Activated T-cell treated with anti-CD3 and anti-CD28 coated beads for 48 hours (primary cell): ENCODE measurements around the gene RIMS3.

ENCODE experiments used
- DNase-seq: peaks from one replicate; pipeline ENCODE4 v3.0.0-alpha.2; 2020; ENCODE audit warnings: low read depth

Gene RIMS3

DNA sequence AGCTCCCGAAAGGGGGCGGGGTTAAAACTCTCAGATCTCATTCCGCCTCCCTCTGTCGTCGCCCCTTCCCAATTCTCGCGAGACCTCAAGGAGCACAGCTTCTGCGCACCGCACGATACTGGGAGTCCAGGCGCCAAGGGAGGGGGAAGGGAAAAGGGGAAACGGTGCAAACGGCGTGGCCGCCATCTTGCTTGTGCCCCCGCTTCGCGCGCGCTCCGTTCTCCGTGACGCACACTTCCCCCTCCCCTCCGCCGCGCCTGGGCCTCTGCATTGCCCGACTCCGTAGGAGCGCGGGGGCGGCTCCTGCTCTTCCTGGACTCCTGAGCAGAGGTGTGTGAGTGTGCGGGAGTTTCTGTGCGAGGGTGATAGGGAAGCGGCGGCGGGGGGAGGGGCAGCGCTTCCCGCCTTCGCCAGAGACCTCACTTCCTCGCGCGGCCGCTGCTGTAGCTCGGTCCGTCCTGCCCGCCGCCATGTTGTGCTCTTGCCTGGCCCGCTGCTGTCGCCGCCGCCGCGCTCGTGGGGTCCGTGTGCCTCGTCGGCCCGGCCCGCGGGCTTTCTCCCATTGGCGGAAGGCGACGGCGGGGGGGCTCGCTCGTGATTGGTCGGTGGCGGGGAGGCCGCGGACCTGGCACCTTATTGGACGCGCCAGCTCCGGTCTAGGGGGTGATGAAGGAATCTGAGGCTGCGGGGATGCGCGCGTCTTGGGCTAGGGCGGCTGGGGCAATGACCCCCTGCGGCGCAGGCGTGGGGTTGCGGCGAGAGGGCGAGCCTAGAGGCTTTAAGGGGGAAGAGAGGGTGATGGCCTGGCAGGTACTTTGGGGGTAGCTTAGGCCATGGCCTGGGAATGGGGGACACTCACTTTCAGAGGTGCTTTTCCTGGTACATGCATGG lies 26.3 kb upstream of the RIMS3 start, which contains the start of gene NFYC:
NFYC (plus strand) TSS at position 167 of the 891 bp plus-strand sequence. CDS start 47,140 bp downstream, outside the sequence.
- DNase-seq: peak; percentile 92

DNA sequence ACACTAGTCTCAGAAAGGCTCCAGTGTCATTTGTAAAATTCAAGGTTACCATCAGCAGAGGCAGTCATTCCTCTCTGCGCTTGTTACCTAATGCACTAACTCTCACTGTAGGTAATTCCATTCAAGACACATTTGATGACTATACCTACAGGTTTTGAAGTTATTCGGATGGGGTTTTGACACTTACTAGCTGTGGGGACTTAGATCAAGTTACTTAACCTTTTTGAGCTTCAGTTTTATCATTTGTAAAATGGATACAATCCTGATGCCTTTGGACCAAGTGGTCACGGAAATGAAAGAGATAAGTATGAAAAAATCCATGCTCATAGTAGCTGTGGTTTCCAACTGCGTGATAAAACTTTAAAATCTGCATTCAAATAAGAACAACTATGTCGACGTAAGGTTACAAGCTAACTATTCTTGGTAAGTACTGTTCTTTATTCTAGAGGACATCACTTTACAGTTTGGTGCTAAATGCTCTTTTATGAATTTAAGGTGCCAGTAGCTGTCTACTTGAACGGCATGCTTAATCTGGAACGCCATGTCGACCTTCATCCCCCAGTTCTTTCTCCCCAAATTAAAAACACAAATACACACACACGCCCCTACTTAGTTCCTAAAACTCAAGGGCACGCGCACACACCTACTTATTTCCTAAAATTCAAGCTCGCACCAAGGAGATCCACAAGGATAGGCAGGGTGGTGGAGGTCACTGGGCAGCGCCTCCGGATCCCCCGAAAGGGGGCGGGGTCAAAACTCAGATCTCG lies 25.5 kb upstream of the RIMS3 start:
- no peak for DNase-seq

DNA sequence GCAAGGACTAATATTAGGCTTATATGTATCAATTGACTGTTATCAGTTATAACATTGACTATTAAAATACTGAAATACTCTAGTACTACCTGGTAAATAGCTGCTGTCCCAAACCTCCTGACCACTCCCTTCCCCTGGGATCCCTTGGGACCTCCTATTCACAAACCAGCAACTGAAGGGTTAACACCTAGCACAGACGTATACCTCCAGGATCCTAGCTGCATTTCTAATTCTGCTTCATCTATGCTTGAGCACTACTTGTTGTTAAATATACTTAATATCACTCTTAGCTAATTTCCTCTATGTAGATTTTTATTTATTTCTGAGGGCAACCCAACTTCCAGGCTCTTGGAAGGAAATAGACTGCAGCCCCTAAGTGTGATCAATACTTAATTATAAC lies 24.3 kb upstream of the RIMS3 start:
- DNase-seq: no peak

DNA sequence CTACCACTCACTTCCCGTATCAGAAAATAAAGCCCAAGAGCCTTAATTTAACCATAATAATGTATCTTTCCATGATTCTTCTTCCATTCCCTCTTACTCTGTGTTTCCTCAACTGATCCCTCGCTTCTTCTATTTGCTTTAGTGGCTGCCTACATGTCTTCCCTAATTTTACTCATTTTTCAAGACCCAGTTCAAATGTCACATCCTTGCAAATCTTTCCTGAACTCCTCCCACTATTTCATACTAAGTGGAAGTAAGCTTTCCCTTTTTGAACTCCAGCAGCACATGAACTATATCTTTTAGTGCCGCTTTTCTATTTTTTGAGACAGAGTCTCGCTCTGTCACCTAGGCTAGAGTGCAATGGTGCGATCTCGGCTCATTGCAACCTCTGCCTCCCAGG lies 22.2 kb upstream of the RIMS3 start:
- DNase-seq: no peak

DNA sequence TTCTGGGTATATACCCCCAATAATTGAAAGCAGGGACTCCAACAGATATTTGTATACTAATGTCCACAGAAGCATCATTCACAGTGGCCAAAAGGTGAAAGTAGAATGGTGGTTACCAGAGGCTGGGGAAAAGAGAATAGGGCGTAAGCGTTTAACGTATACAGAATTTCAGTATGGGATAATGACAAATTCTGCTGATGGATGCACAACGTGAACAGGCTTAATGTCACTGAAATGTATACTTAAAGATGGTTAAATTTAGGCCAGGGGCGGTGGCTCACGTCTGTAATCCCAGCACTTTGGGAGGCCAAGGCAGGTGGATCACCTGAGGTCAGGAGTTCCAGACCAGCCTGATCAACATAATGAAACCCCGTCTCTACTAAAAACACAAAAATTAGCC lies 21.6 kb upstream of the RIMS3 start:
- no peak for DNase-seq

DNA sequence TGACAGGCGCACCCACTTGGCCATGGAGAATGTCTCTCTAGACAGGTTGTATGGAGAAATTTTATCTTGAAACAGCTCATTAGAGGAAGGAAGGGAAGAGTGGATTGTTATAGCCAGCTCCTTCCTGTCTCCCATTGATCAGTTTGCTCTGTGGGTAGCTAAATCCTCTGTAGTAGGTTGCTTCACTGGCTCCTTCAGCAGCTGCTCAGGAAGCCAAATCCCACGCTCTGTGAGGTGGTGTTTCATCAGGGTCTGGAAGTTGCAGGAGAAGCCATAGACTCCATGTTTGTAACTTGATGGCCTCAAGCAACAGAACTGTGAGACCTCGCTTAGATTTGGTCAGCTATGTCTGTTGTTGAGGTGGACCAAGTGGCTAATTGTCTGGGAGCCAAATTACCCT lies 19.2 kb upstream of the RIMS3 start:
- DNase-seq: no peak

DNA sequence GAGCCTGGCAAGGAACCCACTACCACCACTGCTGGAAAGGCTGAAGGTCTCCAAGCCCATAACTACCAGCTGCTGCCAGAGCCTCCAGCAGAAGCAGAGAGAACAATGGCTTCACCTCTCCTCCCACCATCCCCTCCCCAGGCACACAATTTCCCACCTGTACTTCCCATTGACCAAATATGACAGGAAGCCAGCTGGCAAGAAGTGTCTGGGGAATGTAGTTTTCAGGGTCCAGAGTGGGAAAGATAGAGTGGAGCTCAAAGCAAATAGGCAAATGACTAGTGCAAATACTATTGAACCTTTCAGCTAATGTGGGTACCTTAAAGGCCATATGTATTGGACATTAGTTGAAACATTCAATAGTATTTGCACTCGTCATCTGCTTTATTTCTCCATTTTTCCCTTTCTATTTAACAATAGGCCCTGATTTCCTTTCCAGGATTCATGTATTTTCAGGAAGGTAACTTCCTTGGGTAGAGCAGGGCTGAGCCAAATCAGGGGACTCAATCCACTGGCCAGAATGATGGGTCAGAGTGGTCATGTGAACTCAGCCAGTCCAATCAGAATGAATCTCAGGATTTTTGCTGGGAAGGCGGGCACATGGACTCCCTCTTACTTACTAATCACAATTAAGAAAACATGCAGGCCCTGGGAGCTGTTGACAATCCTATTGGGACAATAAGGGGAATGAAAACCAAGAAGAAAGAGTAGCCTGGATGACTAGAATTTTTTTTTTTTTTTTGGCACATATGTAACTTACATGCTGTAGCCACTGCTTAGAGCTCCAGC lies 13.9 kb upstream of the RIMS3 start:
- no peak for DNase-seq

DNA sequence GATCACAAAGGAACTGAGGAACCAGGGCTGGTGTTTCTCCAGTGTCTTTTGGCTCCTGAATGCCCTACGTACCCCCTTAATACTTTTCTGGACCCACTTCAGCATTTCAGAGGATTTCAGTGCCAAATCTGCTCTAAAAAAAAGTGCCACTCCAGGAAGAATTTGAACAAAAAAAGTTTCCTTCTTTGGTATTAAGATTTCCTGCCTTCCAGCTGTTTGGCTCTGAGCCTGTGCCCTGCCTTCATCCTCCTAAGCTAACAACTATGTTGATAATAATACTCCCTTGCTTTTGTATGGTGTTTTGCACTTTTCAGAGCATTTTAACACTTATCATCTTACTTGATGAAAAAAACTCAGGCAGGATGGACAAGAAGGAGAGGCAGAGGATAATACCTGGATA lies 11.0 kb upstream of the RIMS3 start:
- no peak for DNase-seq

DNA sequence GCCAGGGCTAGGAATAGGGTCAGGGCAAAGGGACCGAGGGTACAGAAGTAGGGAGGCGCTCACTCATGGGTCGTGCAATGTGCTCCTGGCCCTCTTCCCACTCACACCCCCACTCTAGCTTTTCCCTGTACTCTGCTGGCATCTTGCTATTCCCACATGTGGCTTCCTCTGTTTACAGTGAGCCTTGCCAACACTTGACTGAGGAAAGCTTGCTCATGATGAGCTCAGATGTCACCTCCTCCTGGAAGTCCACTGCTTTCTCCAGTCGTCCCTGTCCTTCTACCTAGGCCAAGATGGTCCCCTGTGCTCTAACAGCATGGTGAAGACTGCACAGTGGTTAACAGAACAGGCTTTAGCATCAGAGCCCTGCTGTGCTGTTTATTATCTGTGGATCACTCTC lies 8.0 kb upstream of the RIMS3 start:
- DNase-seq: no peak

DNA sequence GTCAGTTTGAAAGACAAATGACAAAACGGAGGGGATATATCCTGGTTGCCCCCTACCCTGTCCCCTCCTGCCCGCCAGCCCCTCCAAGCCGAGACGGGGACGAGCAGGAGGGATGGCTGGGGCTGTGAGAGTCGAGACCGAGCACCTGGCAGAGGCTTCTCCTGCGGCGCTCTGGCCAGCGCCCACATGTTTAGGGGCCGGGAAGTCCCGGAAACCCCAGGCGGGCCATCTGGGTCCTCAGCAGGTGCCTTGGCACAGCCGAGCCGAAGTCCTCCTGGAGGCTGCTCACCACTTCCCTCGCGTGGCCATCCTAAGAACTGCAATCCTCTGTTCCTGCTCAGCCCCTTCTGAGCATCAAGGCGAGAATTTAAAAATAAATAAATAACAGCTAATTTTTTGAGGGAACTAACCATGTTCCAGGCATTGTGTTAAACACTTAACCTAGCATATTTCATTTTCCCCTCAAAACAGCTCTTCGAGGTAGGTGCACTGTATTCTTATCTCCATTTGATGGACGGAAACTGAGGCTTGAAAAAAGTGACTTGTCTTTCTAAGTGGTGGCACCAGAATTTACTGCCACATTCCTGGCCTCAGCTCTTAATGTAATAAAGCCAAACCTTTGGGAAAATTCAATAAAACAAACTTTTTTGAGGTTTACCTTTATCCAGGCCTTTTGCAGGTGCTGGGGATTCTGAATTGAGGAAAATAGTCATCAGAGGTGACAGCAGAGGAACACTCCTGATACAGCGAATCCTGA lies 3.5 kb upstream of the RIMS3 start:
- DNase-seq: peak; percentile 78

DNA sequence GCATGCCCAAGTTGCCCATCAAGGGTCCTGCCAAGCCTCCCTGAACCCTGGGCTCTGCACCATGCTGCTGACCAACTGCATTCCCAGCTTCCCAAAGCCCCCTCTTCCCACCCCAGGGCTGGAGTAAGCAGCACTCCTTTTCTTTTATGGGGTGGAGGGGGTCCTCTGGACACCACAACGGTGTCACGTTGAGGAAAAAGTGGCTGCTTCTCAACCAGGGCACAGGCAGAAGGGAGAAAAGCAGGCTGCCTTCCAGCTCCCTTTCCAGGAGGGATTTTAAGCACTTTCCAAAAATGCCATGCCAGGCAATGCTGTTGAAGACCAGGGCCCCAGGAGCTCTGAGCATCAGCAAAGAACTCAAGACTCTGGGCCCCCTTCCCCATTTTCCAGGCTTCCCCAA lies 691 bp downstream of the RIMS3 start:
- no peak for DNase-seq

DNA sequence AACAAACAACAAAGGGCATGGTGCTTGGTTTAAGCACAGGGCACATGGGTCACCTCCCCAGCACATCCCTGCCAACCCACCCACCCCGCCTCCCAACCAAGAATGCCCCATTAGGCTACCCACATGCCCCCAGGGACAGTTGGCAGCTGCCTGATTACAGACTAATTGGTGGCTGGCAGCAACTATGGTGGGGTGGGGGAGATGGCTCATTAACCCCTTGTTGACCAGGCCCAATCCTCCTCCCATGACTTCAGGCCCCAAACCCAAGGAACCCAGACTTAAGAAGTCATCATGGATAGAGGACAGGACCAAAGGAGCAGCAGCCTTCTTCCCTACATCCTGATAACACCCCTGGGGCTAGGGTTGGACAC lies 1.3 kb downstream of the RIMS3 start:
- DNase-seq: no peak

DNA sequence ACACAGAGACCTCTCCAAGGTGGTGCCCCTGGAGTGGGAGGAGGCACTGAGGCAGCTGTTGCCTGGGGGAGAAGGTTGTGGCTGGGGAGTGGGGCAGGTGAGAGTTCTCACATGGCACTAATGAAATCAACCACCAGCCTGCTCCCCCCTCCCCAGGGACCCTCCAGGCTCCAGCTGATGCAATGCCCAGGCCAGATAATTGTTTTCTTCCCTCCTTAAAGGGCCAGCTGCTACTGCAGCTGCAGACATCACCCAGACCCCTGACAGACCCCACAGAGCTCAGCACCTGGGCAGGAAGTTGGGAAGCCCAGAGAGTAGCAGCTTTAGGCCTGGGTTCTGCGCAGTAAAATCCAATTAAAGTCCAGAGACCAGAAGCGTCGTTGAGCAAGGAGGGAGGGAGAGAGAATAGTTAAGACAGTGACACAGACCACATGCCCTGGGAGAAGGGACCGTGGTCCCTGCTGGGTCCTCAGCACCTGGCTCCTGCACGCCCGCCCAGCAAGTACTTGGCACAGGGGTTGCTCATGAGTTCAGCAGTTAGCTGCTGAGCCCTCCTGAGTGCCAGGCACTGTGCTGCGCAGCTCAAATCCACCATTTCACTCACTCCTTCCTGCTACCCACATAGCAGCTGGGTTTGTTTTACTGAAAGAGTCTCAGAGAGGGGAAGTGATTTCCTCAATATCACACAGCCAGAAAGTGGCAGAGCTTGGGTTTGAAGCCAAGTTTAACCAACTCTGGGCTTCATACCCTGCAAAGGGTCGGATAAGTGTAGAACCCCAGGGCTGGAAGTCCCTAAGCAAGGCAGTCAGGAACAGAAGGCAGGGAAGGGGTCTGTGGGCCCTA lies 1.9 kb downstream of the RIMS3 start:
- no peak for DNase-seq

DNA sequence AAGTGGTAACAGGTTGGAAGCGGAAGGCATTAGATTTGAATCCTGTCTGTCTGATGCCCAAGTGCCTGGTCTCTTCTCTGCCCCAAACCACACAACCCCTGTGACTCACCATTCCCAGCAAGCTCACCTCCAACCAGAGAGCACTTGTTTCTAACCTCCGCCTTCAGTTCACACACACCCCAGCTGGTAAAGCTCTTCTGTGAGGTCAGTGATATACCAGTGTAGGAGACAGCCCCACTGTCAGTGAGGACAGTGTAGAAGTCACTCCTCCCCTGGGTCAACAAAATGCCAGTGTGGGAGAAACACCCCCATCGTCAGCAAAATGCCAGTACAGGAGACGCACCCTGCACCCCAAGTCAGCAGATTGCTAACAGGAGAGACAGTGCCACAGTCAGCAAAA lies 2.6 kb downstream of the RIMS3 start:
- DNase-seq: peak; percentile 23

DNA sequence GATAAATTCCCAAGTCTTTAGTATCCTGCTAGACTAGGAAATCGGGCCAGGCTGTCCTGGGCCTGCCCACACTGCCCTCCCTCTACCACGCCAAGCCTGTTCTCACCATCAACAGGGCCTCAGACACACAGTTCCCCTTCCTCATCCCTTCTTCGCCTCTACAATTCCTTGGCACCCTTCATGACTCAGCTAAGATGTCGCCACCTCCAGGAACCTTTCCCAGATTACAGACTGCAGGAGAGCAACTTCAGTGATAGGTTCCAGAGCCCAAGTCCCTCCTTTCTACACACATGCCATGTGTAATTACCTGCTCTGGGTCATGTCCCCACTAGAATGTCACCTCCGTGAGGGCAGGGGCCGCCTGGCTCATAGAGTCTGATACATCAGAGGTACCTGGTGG lies 3.3 kb downstream of the RIMS3 start:
- DNase-seq: no peak

DNA sequence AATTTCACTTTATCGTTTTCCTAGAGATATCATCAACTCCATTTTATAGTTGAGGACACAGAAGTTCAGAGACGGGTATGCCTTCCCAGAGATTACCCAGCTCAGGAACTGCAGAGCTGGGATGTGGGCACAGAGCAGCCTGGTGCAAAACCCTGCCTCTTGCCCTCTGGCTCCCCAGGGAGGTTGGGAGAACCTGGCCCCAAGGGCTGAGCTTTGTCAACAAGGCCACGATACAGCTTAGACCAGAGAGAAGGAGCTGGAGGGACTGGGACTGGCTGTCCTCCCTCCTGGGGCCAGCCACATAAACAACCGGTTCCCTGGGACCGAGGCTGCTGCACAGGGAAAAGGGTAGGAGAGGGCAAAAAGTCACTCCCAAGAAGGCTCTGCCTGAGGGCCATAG lies 3.8 kb downstream of the RIMS3 start:
- DNase-seq: no peak

DNA sequence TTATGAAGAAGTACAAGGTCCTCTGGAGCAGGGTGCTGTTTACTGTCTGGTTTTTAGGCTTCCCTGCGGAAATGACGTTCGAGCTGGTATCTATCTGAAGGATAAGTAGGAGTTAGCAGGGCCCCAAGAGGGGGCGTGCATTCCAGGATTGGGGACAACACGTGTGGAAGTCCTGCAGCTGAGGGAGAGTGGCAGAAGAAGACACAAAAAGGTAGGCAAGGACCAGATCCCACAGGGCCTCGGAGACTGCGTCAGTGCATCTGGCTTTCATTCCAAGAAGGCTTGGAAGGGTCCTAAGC lies 5.9 kb downstream of the RIMS3 start:
- no peak for DNase-seq

DNA sequence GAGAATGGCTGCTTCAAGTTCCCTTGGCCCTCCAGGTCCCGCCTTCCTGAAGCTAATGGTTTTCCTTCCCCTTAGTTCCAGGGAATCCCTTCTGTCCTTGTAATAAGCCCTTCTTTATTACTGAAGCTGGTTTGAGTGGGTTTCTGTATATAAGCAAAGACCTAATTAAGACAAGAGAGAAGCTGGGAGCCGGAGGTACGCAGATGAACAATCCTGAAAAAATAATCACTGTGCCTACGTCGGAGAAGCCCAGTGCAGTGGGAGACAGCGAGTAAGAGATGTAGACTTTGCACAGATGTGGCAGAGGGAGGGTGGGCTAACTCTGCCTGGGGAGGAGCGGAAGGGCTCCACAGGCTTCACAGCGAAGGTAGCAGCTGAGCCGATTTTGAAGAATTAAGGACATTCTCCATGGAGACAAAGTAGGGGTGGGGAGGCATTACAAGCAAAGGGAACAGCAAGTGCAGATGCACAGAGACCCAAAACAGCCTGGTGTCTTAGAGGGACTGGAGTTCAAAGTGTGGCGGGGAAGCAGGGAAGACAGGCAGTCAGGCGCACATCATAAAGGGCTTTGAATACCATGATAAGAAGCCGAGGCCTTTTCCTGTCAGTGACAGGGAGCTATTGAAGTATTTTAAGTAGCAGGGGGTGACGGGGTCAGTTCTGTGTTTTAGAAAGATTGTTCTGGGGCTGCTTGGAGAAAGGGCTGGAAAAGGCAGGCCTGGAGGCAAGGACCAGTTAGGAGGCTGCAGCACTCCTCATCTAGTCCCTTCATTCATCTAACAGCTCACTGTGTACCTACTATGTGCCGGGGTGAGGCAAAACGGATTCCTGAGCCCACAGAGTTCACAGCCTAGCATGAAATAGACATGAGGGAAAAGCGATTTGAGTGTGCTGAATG lies 6.5 kb downstream of the RIMS3 start:
- no peak for DNase-seq

DNA sequence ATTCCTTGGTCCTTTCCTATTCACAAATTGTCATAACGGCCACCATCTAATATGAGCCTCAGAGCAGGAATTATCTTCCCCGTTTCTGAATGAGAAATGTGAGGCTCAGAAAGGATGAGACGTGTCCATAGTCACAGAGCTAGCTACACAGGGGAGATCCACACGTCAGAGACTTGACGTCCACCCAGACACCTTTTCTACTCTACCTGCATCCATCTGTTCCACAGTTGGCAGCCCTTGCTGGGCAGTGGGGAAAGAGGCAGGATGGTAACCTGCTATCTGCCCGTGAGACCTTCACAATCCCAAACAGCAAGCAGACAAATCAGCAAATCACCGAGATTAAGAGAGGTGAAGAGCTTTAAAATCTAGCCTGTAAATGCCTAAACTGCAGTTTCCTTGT lies 8.4 kb downstream of the RIMS3 start:
- no peak for DNase-seq
